ENCODE data around the gene TBX4. TPM values are rescaled to one million over a fixed set of nuclear protein-coding genes. Genes with fewer than 3 reads are reported as not detected.
A peak's percentile ranks its signal among the peaks of the same experiment; 100 is the strongest.

Gene TBX4
- total and polyA plus RNA-seq, 5 donors, result 0.11 TPM; not detected in 4

DNA sequence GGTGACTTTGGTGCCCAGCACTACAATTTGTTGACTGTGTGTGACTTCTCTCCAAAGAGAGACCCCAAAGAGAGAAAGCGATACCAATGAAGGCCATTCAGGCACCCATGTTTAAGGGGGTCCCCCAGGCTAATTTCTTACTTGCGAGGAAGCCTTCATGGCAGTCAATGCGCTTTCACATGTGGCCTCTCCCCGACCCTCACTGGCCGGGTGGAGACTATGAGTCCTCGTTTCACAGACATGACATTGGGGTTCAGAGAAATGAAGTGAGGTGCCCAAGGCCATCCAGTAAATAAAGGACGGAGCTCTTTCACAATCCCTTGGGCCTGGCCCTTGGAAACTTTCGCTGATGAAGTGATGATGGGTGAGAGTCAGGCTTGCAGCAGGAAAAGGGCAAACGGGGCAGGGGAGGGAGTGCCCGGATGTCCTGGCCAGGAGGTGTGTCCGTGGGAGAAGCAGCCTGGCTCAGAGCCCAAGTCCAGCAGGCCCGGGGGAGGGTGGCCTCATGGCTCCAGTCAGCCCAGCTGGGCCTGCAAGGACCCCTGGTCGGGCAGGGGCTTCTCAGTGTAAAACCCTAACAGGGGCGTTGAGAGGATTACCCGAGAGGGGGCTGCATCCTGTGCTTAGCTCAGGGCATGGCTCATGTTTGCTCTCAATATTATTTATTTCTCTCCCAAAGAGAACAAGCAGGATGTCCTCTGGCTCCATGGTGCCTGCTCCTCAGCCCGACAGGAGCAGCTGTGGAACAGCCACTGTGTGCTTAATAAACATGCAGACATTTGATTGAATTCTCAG is 37.9 kb upstream of the TBX4 start:
- no peak overlapping the region for H3K4me3 ChIP-seq (ENCODE audit: low read length)
- intact Hi-C loops (cut with DNase I), result loop anchor here in 3 of 4 donors (5.0 to 10.0 kb wide), 5 partner anchors 140 to 653 kb away; partner anchors contain the start of gene MED13 (in 2 of the 3)
- no peaks in the 10 kb centered on the region for H3K4me1 ChIP-seq (ENCODE audit: control insufficient read depth, insufficient read depth, low read length)
- H3K27me3 ChIP-seq (ENCODE audit: control insufficient read depth, insufficient read depth), result no peaks in the 10 kb centered on the region
- no peak overlapping the region for H3K27ac ChIP-seq (ENCODE audit: low read length)
- ATAC-seq (no peak), DNase-seq (peak; percentile 53 to 77 (median 74))
- WGBS, result 51% methylated on average over 16 of the region's 16 CpGs
- H3K9me3 ChIP-seq (ENCODE audit: control insufficient read depth, low read length), result no peaks in the 10 kb centered on the region

DNA sequence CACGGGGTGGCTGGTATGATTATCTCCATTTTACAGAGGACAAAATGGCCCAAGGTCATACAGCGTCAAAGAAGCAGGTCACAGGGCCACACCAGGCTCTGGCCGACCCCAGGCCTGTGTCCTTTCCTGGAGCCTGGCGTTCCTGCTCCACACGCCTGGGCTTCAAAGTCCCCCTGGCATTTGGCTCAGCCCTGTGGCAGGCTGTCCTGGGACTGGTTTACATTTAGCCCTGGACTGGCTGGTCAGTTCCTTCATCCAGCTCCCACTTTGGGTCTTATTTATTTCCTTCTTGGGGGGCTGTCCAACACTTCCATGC is 37.3 kb upstream of the TBX4 start:
- DNase-seq (peak in 1 of 3 donors; percentile 29), ATAC-seq (no peak)
- intact Hi-C loops (cut with DNase I), result loop anchor here (5.0 to 10.0 kb wide), 6 partner anchors 137 to 652 kb away; partner anchors contain the start of gene MED13 (in 2 of the 4)
- WGBS, result 81% methylated on average over 5 of the region's 5 CpGs
- Histone ChIP-seq H3K27ac (ENCODE audit: low read length) (no peak overlapping the region), H3K4me3 (ENCODE audit: low read length) (no peak overlapping the region), H3K4me1 (ENCODE audit: control insufficient read depth, insufficient read depth, low read length) (no peaks in the 10 kb centered on the region), H3K9me3 (ENCODE audit: control insufficient read depth, low read length) (no peaks in the 10 kb centered on the region), H3K27me3 (ENCODE audit: control insufficient read depth, insufficient read depth) (no peaks in the 10 kb centered on the region)

DNA sequence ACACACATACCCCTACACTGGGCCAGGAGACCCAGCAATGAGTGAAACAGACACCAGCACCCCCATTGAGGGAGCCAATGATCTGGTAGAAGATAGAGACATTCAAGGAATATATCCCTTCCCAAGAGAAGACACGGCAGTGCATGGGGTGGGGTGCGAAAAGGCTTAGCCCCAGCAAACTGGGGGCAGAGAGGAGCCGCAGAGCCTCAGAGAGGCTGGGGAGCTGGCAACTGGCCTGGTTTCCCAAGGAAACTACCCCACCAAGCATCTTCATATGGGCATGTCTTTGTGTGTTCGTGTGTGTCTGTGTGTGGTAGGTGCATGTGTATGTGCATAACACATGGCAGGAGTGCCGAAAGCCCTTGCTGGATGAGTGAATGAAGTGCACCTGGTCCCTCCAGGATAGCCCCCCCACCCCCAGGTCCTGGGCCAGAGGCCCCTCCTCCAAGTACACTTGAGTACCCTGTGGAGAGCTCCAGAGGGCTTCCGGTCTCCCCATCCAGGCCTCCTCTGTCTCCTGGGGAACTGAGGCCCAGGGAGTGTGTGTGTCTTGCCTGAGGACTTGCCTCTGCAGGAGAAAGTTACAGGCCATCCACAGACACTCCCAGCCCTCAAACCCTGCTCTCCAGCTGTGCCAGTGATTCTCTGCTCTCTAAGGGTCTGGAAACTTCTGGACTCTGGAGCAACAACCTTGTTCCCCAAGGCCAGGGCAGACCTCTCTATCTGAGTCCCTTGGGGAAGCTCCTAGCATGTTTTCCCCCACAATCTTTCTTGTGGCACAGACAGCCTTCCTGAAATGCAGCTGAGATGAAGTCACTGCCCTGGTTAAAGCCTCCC is 36.6 kb upstream of the TBX4 start:
- ATAC-seq, result no peak
- H3K27me3 ChIP-seq (ENCODE audit: control insufficient read depth, insufficient read depth), result no peaks in the 10 kb centered on the region
- intact Hi-C loops (cut with DNase I), result loop anchor here in 3 of 4 donors (5.0 to 10.0 kb wide), 4 partner anchors 137 to 649 kb away; partner anchors contain the start of gene MED13 (in 1 of the 3)
- H3K9me3 ChIP-seq (ENCODE audit: control insufficient read depth, low read length), result no peaks in the 10 kb centered on the region
- H3K4me1 ChIP-seq (ENCODE audit: control insufficient read depth, insufficient read depth, low read length), result no peaks in the 10 kb centered on the region
- 97% methylated on average over 6 of the region's 6 CpGs for WGBS
- H3K27ac ChIP-seq (ENCODE audit: low read length), result no peak overlapping the region
- DNase-seq, result peak in 1 of 3 donors; percentile 28
- H3K4me3 ChIP-seq (ENCODE audit: low read length), result no peak overlapping the region

DNA sequence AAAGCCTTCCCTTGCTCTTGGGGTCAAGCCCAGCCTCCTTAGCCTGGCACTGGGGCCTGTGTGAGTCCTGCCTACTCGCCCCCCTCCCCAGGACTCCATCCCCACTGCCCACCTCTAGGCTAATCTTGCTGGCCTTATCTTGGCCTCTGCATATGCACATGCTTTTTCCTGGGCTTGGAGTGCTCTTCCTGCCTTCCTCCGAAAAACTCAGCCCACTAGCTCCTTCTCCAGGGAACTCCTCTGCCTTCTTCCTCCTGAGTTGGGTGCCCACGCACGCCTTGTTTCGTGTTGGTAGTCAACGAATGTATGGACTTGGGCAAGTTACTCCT is 36.0 kb upstream of the TBX4 start:
- Histone ChIP-seq H3K9me3 (ENCODE audit: control insufficient read depth, low read length) (no peaks in the 10 kb centered on the region), H3K4me3 (ENCODE audit: low read length) (no peak overlapping the region), H3K27ac (ENCODE audit: low read length) (no peak overlapping the region), H3K4me1 (ENCODE audit: control insufficient read depth, insufficient read depth, low read length) (no peaks in the 10 kb centered on the region), H3K27me3 (ENCODE audit: control insufficient read depth, insufficient read depth) (no peaks in the 10 kb centered on the region)
- 70% methylated on average over 6 of the region's 6 CpGs for WGBS
- DNase-seq (peak in 1 of 3 donors; percentile 22), ATAC-seq (no peak)
- intact Hi-C loops (cut with DNase I), result loop anchor here in 3 of 4 donors (5.0 to 10.0 kb wide), 4 partner anchors 136 to 649 kb away; partner anchors contain the start of gene MED13 (in 1 of the 3)

DNA sequence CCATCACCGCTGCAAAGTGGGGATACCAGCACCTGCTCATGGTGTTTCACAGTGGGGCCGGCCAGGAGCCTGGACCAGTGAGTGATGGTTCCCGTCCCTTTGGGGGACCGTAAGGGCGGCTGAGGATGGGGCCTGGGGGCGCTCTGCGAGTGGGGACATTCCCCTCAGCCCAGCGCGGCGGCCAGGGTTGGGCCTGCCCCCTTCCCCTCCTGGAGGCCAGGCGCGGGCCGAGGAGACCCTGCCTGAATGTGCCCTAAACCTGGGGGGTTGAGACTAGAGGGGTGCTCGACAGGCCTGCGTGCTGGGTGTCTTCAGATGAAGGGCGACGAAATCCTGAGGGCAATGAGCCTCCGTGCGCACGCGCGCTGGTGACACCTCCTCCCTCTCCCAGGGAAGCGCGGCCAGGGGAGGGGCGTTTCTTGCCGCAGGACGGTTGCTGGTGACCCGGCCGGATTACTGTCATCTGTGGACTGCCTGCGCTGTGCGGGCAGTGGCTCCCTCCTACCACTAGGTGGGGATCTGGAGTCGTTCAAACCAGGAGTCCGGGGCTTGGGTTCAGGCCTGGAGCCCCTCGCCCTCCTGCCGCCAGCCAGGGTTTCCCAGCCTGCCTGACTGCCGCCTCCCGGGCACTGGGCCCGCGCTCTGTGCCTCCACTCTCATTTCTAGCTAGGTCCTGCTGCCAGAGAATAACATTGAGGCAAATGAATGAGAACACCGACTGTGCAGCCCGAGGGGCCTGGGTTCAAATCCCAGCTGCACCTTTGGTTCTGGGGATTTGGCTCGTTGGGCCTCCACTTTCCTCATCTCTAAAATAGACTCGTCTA is 35.5 kb upstream of the TBX4 start:
- DNase-seq (peak; percentile 94 to 97 (median 97)), ATAC-seq (peak; percentile 81 to 84)
- Histone ChIP-seq H3K4me1 (ENCODE audit: control insufficient read depth, insufficient read depth, low read length) (no peaks in the 10 kb centered on the region), H3K27ac (ENCODE audit: low read length) (no peak overlapping the region), H3K27me3 (ENCODE audit: control insufficient read depth, insufficient read depth) (no peaks in the 10 kb centered on the region), H3K9me3 (ENCODE audit: control insufficient read depth, low read length) (no peaks in the 10 kb centered on the region), H3K4me3 (ENCODE audit: low read length) (no peak overlapping the region)
- intact Hi-C loops (cut with DNase I), result loop anchor here in 3 of 4 donors (5.0 to 10.0 kb wide), 4 partner anchors 136 to 648 kb away; partner anchors contain the start of gene MED13 (in 1 of the 3)
- 17% methylated on average over 43 of the region's 43 CpGs for WGBS

DNA sequence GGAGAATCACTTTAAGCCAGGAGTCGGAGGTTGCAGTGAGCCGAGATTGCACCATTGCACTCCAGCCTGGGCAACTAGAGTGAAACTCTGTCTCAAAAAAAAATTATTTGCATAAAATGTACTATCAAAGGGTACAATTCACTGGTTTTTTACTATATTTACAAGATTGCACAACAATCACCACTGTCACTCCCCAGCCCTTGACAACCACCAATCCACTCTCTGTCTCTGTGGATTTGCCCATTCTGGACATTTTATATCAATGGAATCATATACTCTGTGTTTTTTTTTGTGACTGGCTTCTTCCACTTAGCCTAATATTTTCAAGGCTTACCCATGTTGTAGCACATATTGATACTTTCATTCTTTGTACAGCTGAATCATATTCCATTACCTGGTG is 33.8 kb upstream of the TBX4 start:
- Histone ChIP-seq H3K27ac (ENCODE audit: low read length) (no peak overlapping the region), H3K27me3 (ENCODE audit: control insufficient read depth, insufficient read depth) (no peaks in the 10 kb centered on the region), H3K4me1 (ENCODE audit: control insufficient read depth, insufficient read depth, low read length) (no peaks in the 10 kb centered on the region), H3K9me3 (ENCODE audit: control insufficient read depth, low read length) (no peaks in the 10 kb centered on the region), H3K4me3 (ENCODE audit: low read length) (no peak overlapping the region)
- no peak for DNase-seq
- WGBS, result 76% methylated on average over 2 of the region's 2 CpGs
- ATAC-seq, result no peak
- intact Hi-C loops (cut with DNase I), result loop anchor here in 3 of 4 donors (5.0 to 10.0 kb wide), 4 partner anchors 134 to 646 kb away; partner anchors contain the start of gene MED13 (in 1 of the 3)

DNA sequence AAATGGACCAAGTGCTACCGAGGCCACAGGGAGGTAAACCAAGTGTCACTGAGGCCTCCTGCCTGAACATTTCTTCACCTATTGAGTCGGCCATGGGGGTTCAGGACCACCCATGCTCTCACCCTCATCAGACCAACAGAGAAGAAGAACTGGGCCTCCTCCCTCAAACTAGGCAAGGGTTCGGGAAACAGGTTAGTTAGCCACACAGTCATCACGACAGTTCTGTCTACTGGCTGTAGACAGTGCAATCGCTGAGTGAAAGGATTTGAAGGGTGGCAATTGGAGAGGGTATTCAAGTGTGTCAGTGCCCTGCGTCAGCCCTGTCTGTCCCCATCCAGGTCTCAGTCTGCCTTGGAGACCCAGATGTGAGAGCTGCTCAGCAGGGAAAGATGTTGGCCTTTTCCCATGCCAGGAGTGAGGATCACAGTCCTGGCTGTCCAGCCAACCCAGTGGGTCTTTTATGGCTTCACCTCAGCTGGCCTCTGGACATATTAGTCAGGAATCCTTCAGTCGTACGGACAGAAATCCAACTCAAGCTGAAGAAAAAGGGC is 32.7 kb upstream of the TBX4 start:
- H3K4me3 ChIP-seq (ENCODE audit: low read length), result no peak overlapping the region
- H3K4me1 ChIP-seq (ENCODE audit: control insufficient read depth, insufficient read depth, low read length), result no peaks in the 10 kb centered on the region
- H3K9me3 ChIP-seq (ENCODE audit: control insufficient read depth, low read length), result no peaks in the 10 kb centered on the region
- intact Hi-C loops (cut with DNase I), result loop anchor here in 3 of 4 donors (5.0 to 10.0 kb wide), 5 partner anchors 128 to 645 kb away; partner anchors contain the start of gene MED13 (in 1 of the 3)
- no peak overlapping the region for H3K27ac ChIP-seq (ENCODE audit: low read length)
- no peaks in the 10 kb centered on the region for H3K27me3 ChIP-seq (ENCODE audit: control insufficient read depth, insufficient read depth)
- ATAC-seq (no peak), DNase-seq (no peak)
- WGBS, result 75% methylated on average over 8 of the region's 8 CpGs

DNA sequence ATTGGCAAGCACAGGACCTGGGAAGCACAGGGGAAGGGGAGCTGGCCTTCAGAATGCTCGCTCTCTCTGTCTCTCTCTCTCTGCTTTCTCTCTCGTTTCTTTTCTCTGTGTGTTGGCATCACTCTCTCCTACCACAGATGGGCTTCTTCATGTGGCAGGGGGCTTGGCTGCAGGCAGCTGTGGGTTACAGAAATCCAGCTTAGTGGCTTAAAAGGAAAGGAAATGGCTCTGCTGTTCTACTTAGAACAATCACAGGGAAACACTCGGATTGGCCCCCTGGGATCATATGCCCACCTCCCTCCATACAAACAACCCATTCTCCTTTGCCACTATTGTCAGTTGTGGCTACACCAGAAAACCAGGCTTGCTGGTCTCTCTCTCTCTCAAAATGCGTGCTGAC is 32.2 kb upstream of the TBX4 start:
- intact Hi-C loops (cut with DNase I), result loop anchor here in 1 of 4 donors (5.0 kb wide), 1 partner anchor 127 kb away; no protein-coding TSS in a partner anchor
- no peak overlapping the region for H3K4me3 ChIP-seq (ENCODE audit: low read length)
- no peaks in the 10 kb centered on the region for H3K4me1 ChIP-seq (ENCODE audit: control insufficient read depth, insufficient read depth, low read length)
- no peaks in the 10 kb centered on the region for H3K9me3 ChIP-seq (ENCODE audit: control insufficient read depth, low read length)
- H3K27me3 ChIP-seq (ENCODE audit: control insufficient read depth, insufficient read depth), result no peaks in the 10 kb centered on the region
- ATAC-seq (no peak), DNase-seq (no peak)
- 52% methylated on average over 4 of the region's 4 CpGs for WGBS
- H3K27ac ChIP-seq (ENCODE audit: low read length), result no peak overlapping the region

DNA sequence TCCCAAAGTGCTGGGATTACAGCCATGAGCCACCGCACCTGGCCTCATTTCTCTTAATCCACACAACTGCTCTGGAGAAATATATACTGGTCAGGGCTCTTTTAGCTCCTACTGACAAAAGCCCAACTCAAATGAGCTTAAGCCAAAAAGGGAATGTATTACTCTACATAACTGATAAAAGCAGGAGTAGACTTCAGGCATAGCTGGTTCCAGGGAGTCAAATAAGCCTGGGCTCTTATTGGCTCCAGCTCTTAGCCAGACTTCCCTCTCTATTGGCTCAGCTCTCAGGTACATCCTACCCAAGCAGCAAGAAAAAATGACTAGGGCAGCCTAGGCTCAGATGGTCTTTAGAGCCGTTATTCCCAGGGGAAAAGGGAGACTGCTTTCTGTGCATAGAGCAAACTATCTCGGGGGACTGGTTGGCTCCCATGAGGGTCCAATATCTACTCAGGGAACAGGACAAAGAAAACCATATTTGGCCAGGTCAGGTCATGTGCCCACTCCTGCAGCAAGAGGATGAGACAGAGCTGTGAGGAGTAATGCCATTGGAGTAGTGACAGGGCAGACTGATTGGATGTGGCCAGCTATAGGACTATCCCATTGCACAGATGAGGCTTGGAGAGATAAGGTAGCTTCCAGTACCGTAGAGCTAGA is 31.4 kb upstream of the TBX4 start:
- 75% methylated on average over 4 of the region's 4 CpGs for WGBS
- H3K9me3 ChIP-seq (ENCODE audit: control insufficient read depth, low read length), result no peaks in the 10 kb centered on the region
- H3K27ac ChIP-seq (ENCODE audit: low read length), result no peak overlapping the region
- no peaks in the 10 kb centered on the region for H3K4me1 ChIP-seq (ENCODE audit: control insufficient read depth, insufficient read depth, low read length)
- H3K4me3 ChIP-seq (ENCODE audit: low read length), result no peak overlapping the region
- H3K27me3 ChIP-seq (ENCODE audit: control insufficient read depth, insufficient read depth), result no peaks in the 10 kb centered on the region
- ATAC-seq, result no peak
- DNase-seq, result no peak
- intact Hi-C loops (cut with DNase I), result loop anchor here in 1 of 4 donors (5.0 kb wide), 1 partner anchor 126 kb away; no protein-coding TSS in a partner anchor

DNA sequence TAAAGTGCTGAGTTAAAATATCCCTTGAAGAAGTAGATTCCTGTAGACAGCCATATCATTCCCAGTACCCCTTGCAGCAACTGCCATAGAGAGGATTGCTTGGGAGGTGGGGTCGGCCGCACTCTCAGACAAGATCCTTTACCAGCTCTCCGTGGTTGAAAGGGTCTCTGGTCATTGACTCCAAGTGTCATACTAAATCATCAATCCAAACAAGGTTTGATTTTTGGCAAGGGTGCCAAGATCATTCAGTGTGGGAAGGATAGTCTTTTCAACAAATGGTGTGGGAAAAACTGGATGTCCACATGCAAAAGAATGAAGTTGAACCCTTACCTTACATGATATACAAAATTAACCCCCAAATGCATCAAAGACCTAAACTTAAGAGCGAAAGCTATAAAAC is 30.8 kb upstream of the TBX4 start:
- no peak overlapping the region for H3K4me3 ChIP-seq (ENCODE audit: low read length)
- 86% methylated on average over 4 of the region's 4 CpGs for WGBS
- H3K27me3 ChIP-seq (ENCODE audit: control insufficient read depth, insufficient read depth), result no peaks in the 10 kb centered on the region
- H3K4me1 ChIP-seq (ENCODE audit: control insufficient read depth, insufficient read depth, low read length), result no peaks in the 10 kb centered on the region
- intact Hi-C loops (cut with DNase I), result loop anchor here in 1 of 4 donors (5.0 kb wide), 1 partner anchor 126 kb away; no protein-coding TSS in a partner anchor
- no peak for DNase-seq
- no peaks in the 10 kb centered on the region for H3K9me3 ChIP-seq (ENCODE audit: control insufficient read depth, low read length)
- no peak overlapping the region for H3K27ac ChIP-seq (ENCODE audit: low read length)
- no peak for ATAC-seq
